ENCODE measurements around the gene LCA5L. TPM values are rescaled to one million over a fixed set of nuclear protein-coding genes. Genes with fewer than 3 reads are reported as not detected.

LCA5L gene
- total RNA-seq, 2 experiments from 2014 or later = 0.35 to 1.8 TPM

DNA sequence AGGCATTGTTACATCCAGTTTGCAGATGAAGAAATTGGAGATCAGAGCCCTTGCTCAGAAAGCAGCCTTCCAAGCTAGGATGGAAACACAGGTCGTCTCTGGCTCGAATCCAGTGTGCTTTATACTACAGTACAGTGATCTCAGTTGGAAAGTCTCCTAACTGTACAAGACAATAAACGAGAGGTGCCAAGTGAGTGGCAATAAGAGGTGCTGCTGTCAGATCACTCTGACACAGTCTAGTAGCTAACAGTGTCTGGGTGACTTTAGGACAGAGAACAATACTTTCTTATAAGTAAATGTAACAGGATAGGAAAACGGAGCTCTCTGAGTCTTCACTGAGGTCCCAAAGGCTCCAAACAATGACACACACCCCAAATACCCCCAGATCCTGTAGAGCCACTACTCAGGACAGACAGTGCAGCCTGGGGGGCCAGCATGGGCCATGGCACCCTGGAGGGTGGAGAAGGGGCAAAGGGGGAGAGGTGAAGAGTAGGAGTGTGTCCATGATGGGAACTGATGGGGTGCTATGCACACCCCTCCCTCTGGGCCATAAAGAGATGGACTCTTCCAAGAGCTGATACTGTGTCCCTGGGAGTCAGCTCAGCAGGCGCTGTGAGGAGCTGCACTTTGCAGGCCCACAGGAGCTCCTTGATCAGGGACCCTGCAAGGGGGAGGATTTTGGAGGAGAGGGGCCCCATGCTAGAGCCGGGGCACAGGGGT, 9.5 kb upstream of the LCA5L start:
- H3K79me2 ChIP-seq (ENCODE audit: insufficient read depth, low read depth, low read length) = no peaks in the 10 kb centered on the region
- no peaks in the 10 kb centered on the region for H3K4me1 ChIP-seq (ENCODE audit: insufficient read depth, low read length, poor library complexity, severe bottlenecking)
- TF ChIP-seq, protein P1, sequence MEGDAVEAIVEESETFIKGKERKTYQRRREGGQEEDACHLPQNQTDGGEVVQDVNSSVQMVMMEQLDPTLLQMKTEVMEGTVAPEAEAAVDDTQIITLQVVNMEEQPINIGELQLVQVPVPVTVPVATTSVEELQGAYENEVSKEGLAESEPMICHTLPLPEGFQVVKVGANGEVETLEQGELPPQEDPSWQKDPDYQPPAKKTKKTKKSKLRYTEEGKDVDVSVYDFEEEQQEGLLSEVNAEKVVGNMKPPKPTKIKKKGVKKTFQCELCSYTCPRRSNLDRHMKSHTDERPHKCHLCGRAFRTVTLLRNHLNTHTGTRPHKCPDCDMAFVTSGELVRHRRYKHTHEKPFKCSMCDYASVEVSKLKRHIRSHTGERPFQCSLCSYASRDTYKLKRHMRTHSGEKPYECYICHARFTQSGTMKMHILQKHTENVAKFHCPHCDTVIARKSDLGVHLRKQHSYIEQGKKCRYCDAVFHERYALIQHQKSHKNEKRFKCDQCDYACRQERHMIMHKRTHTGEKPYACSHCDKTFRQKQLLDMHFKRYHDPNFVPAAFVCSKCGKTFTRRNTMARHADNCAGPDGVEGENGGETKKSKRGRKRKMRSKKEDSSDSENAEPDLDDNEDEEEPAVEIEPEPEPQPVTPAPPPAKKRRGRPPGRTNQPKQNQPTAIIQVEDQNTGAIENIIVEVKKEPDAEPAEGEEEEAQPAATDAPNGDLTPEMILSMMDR (conservative IDR thresholded peaks at IDR 0.05; ENCODE audit: low read length) = no peak
- TF ChIP-seq EZH2phosphoT487 (IDR thresholded peaks at IDR 0.05; ENCODE audit: borderline replicate concordance, low read depth, low read length) = no peak
- no peaks in the 10 kb centered on the region for H3K36me3 ChIP-seq (ENCODE audit: insufficient read depth, low read length)
- no TSS peak for BruUV-seq (replicated peaks)
- CTCF ChIA-PET (ENCODE audit: unreplicated experiment) = no interaction called here
- H3K4me2 ChIP-seq (ENCODE audit: low read length) = no peak overlapping the region
- no peak overlapping the region for H3K4me3 ChIP-seq (ENCODE audit: low read depth, low read length, poor library complexity, severe bottlenecking)
- H2AFZ ChIP-seq (ENCODE audit: low read length) = no peak overlapping the region
- H3K9me2 ChIP-seq (ENCODE audit: insufficient read depth, low read length) = no peaks in the 10 kb centered on the region
- no peaks in the 10 kb centered on the region for H3K9me3 ChIP-seq (ENCODE audit: low read length)
- H3K27ac ChIP-seq (ENCODE audit: low read depth, low read length, poor library complexity, severe bottlenecking) = no peak overlapping the region
- DNase-seq (ENCODE audit: low spot score) = no peak
- POLR2A ChIA-PET = interaction anchor here (0.6 kb wide), 1 partner anchor 14 kb away, joined by 4 read pairs; no protein-coding TSS in a partner anchor
- intact Hi-C loops (cut with micrococcal nuclease; ENCODE audit: unreplicated experiment) = no loop called here
- no peaks in the 10 kb centered on the region for H4K20me1 ChIP-seq (ENCODE audit: insufficient read depth, low read length)

DNA sequence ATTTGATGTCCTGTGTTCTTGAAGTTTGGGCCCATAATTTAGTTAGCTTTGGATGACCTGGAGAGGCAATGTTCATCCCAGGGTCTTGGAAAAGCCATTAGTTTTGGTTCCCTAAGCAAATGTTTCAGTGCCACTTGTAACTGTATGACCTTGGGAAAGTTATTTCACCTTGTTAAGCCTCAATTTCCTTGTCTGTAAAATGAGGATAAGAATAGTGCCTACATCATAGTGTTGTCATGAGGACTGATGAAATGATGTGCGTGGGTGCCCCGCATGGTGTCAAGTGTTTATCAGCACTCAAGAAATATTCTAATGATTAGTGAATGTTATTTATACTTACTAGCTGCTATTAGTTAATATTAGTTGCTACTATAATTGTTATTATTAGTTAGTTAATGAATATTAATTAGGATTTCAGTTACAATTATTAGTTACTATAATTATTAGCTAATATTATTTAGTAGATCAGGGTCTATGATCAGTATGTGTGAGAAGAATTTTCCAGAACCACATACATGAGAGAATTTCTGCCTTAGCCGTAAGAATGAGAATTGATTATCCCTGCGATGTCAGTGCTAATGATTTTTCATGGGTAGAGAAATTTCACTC, 8.1 kb upstream of the LCA5L start:
- ChIA-PET POLR2A (interaction anchor here (0.5 kb wide), 1 partner anchor 79 kb away, joined by 3 read pairs; no protein-coding TSS in a partner anchor), CTCF (ENCODE audit: unreplicated experiment) (no interaction called here)
- Histone ChIP-seq H3K9me2 (ENCODE audit: insufficient read depth, low read length) (no peaks in the 10 kb centered on the region), H3K79me2 (ENCODE audit: insufficient read depth, low read depth, low read length) (no peaks in the 10 kb centered on the region), H2AFZ (ENCODE audit: low read length) (no peak overlapping the region), H3K4me1 (ENCODE audit: insufficient read depth, low read length, poor library complexity, severe bottlenecking) (no peaks in the 10 kb centered on the region), H3K36me3 (ENCODE audit: insufficient read depth, low read length) (no peaks in the 10 kb centered on the region), H3K4me2 (ENCODE audit: low read length) (no peak overlapping the region), H3K27ac (ENCODE audit: low read depth, low read length, poor library complexity, severe bottlenecking) (no peak overlapping the region), H3K4me3 (ENCODE audit: low read depth, low read length, poor library complexity, severe bottlenecking) (no peak overlapping the region), H3K9me3 (ENCODE audit: low read length) (no peaks in the 10 kb centered on the region), H4K20me1 (ENCODE audit: insufficient read depth, low read length) (no peaks in the 10 kb centered on the region)
- DNase-seq (ENCODE audit: low spot score) = no peak
- no TSS peak for BruUV-seq (replicated peaks)
- TF ChIP-seq, protein P1 (conservative IDR thresholded peaks at IDR 0.05; ENCODE audit: low read length) = no peak
- TF ChIP-seq EZH2phosphoT487 (IDR thresholded peaks at IDR 0.05; ENCODE audit: borderline replicate concordance, low read depth, low read length) = no peak
- intact Hi-C loops (cut with micrococcal nuclease; ENCODE audit: unreplicated experiment) = no loop called here

DNA sequence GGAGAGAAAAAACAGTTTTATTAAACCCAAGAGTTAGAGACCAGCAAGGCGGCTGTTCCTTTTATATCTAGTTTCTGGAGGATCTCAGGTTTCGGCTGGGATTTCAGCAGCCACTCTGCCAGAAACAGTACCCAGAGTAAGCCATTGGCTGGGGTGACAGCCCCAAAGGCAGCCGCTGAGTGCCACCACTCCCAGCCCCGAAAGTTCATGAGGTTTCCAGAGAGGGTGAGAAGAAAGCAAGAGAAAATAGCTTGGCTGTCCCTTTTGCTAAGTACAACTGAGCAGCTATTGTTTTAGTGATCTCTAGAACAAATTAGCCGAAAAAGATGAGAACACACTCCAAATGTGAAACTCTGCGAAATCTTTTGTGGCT, 7.4 kb upstream of the LCA5L start:
- no peaks in the 10 kb centered on the region for H3K9me2 ChIP-seq (ENCODE audit: insufficient read depth, low read length)
- no peak overlapping the region for H3K4me3 ChIP-seq (ENCODE audit: low read depth, low read length, poor library complexity, severe bottlenecking)
- no peaks in the 10 kb centered on the region for H4K20me1 ChIP-seq (ENCODE audit: insufficient read depth, low read length)
- no peaks in the 10 kb centered on the region for H3K9me3 ChIP-seq (ENCODE audit: low read length)
- no peak overlapping the region for H3K4me2 ChIP-seq (ENCODE audit: low read length)
- DNase-seq (ENCODE audit: low spot score) = no peak
- POLR2A ChIA-PET = no interaction called here
- TF ChIP-seq, protein P1 (conservative IDR thresholded peaks at IDR 0.05; ENCODE audit: low read length) = no peak
- no peak for TF ChIP-seq EZH2phosphoT487 (IDR thresholded peaks at IDR 0.05; ENCODE audit: borderline replicate concordance, low read depth, low read length)
- H3K79me2 ChIP-seq (ENCODE audit: insufficient read depth, low read depth, low read length) = no peaks in the 10 kb centered on the region
- no peaks in the 10 kb centered on the region for H3K4me1 ChIP-seq (ENCODE audit: insufficient read depth, low read length, poor library complexity, severe bottlenecking)
- H2AFZ ChIP-seq (ENCODE audit: low read length) = no peak overlapping the region
- H3K27ac ChIP-seq (ENCODE audit: low read depth, low read length, poor library complexity, severe bottlenecking) = no peak overlapping the region
- H3K36me3 ChIP-seq (ENCODE audit: insufficient read depth, low read length) = no peaks in the 10 kb centered on the region
- no TSS peak for BruUV-seq (replicated peaks)
- CTCF ChIA-PET (ENCODE audit: unreplicated experiment) = no interaction called here
- intact Hi-C loops (cut with micrococcal nuclease; ENCODE audit: unreplicated experiment) = no loop called here

Data from OCI-LY7 (cell line).